Hepatocyte (in vitro differentiated cells): Measurements from ENCODE around the gene SYTL1.

ENCODE experiments used
- CTCF ChIP-seq: fragments of 200-600 bp; sonication (generic); IDR thresholded peaks from 2 replicates; pipeline ENCODE4 v1.5.1; 2016; ENCODE audit warnings: antibody characterized with exemption, mild to moderate bottlenecking; ENCODE audit not compliant: poor library complexity
- EZH2 ChIP-seq: fragments of 200-600 bp; sonication (generic); IDR thresholded peaks from 2 replicates; pipeline ENCODE4 v1.6.1; 2016; ENCODE audit warnings: antibody characterized with exemption, mild to moderate bottlenecking, borderline replicate concordance
- EZH2phosphoT487 ChIP-seq: fragments of 200-600 bp; sonication (generic); IDR thresholded peaks from one replicate; pipeline ENCODE4 v1.6.1; 2018; ENCODE audit warnings: antibody characterized with exemption, mild to moderate bottlenecking, low read depth, moderate library complexity; ENCODE audit not compliant: unreplicated experiment, severe bottlenecking

GRCh38 chr1:27350663-27351540, 9.1 kb downstream of the SYTL1 start:
- TF ChIP-seq CTCF (peak; percentile 22), EZH2 (no peak), EZH2phosphoT487 (no peak)
